GM19452 (cell line): Measurements from ENCODE around the gene HMCN1.

ENCODE experiments used
- ATAC-seq: cut with Tn5 transposase; IDR thresholded peaks from one replicate; pipeline ENCODE4 v1.9.1; 2021; ENCODE audit not compliant: unreplicated experiment

The HMCN1 gene

GRCh38 chr1:185895208-185895900, 161.2 kb downstream of the HMCN1 start:
- ATAC-seq = no peak

GRCh38 chr1:185896863-185897262, 162.7 kb downstream of the HMCN1 start:
- no peak for ATAC-seq

GRCh38 chr1:185906186-185906585, 172.0 kb downstream of the HMCN1 start:
- ATAC-seq = no peak

GRCh38 chr1:185907246-185907645, 173.1 kb downstream of the HMCN1 start:
- ATAC-seq = no peak

GRCh38 chr1:185911978-185912377, 177.8 kb downstream of the HMCN1 start:
- no peak for ATAC-seq

- no peak for ATAC-seq
Observed at GRCh38 chr1:185912504-185912903, 178.3 kb downstream of the HMCN1 start.

- ATAC-seq = no peak
Observed at GRCh38 chr1:185914089-185914488, 179.9 kb downstream of the HMCN1 start.

- ATAC-seq = no peak
Observed at GRCh38 chr1:185916861-185917260, 182.7 kb downstream of the HMCN1 start.

- ATAC-seq = no peak
Observed at GRCh38 chr1:185917646-185918045, 183.5 kb downstream of the HMCN1 start.

GRCh38 chr1:185920602-185921001, 186.4 kb downstream of the HMCN1 start:
- ATAC-seq = no peak

- no peak for ATAC-seq
Observed at GRCh38 chr1:185921636-185922035, 187.4 kb downstream of the HMCN1 start.

GRCh38 chr1:185926588-185926987, 192.4 kb downstream of the HMCN1 start:
- ATAC-seq = no peak

GRCh38 chr1:185929776-185930175, 195.6 kb downstream of the HMCN1 start:
- no peak for ATAC-seq

- ATAC-seq = no peak
Observed at GRCh38 chr1:185931438-185931837, 197.2 kb downstream of the HMCN1 start.

GRCh38 chr1:185933580-185933979, 199.4 kb downstream of the HMCN1 start:
- ATAC-seq = no peak

- ATAC-seq = no peak
Observed at GRCh38 chr1:185934476-185935189, 200.4 kb downstream of the HMCN1 start.

GRCh38 chr1:185935360-185935759, 201.2 kb downstream of the HMCN1 start:
- ATAC-seq = no peak

GRCh38 chr1:185936641-185937040, 202.4 kb downstream of the HMCN1 start:
- no peak for ATAC-seq

GRCh38 chr1:185938396-185938795, 204.2 kb downstream of the HMCN1 start:
- ATAC-seq = no peak

- ATAC-seq = no peak
Observed at GRCh38 chr1:185939142-185939541, 205.0 kb downstream of the HMCN1 start.

GRCh38 chr1:185942961-185943360, 208.8 kb downstream of the HMCN1 start:
- ATAC-seq = no peak

- ATAC-seq = no peak
Observed at GRCh38 chr1:185956881-185957280, 222.7 kb downstream of the HMCN1 start.
